ENCODE results near the gene TMEM184C.

Gene TMEM184C

DNA sequence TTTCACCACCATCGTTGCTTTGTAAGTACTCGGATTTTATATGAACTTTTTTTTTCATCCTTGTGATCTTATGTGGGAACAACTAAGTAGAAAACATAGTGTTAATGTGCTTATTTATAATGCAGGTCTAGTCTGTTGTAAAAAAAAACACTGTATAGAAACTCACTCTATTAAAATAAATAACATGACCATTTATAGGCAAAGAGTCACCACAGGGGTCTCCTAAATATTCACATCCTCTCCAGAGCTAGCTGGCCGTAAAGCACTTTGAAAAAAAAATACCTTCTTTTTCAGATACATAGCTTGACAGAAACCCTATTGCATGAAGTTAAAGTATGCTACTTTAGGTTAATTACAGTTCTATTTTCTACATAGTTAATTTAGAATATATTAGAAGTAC lies 11.2 kb downstream of the TMEM184C start:
- Histone ChIP-seq H3K27ac (ENCODE audit: low read length) (no peak overlapping the region), H3K36me3 (replicated peaks; ENCODE audit: insufficient read depth, low read length) (no peaks in the 10 kb centered on the region; the same call in 1 of the 2 replicates), H4K20me1 (ENCODE audit: insufficient read depth, low read length) (no peaks in the 10 kb centered on the region), H3K27me3 (replicated peaks; ENCODE audit: insufficient read depth, low read length) (no peaks in the 10 kb centered on the region), H3K4me3 (ENCODE audit: low read length) (no peak overlapping the region), H2AFZ (ENCODE audit: low read length) (no peak overlapping the region), H3K4me2 (ENCODE audit: low read depth, low read length) (no peak overlapping the region), H3K9me2 (replicated peaks; ENCODE audit: insufficient read depth, low read length) (no peaks in the 10 kb centered on the region), H3F3A (ENCODE audit: insufficient read depth, low read length) (no peaks in the 10 kb centered on the region; the same call in 1 of the 2 replicates), H3K9me3 (replicated peaks; ENCODE audit: insufficient read depth, low read length) (no peaks in the 10 kb centered on the region), H3K79me2 (ENCODE audit: low read length) (no peaks in the 10 kb centered on the region), H3K4me1 (ENCODE audit: low read length) (no peaks in the 10 kb centered on the region), H3K9ac (ENCODE audit: low read length) (no peak overlapping the region)
- DNase-seq, result no peak
- TF ChIP-seq EZH2 (optimal IDR thresholded peaks at IDR 0.05; ENCODE audit: low read depth, low read length), result no peak
- TF ChIP-seq, protein P1, sequence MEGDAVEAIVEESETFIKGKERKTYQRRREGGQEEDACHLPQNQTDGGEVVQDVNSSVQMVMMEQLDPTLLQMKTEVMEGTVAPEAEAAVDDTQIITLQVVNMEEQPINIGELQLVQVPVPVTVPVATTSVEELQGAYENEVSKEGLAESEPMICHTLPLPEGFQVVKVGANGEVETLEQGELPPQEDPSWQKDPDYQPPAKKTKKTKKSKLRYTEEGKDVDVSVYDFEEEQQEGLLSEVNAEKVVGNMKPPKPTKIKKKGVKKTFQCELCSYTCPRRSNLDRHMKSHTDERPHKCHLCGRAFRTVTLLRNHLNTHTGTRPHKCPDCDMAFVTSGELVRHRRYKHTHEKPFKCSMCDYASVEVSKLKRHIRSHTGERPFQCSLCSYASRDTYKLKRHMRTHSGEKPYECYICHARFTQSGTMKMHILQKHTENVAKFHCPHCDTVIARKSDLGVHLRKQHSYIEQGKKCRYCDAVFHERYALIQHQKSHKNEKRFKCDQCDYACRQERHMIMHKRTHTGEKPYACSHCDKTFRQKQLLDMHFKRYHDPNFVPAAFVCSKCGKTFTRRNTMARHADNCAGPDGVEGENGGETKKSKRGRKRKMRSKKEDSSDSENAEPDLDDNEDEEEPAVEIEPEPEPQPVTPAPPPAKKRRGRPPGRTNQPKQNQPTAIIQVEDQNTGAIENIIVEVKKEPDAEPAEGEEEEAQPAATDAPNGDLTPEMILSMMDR (IDR thresholded peaks at IDR 0.05; ENCODE audit: low read length), result no peak
- no peak for TF ChIP-seq EZH2phosphoT487 (IDR thresholded peaks at IDR 0.05; ENCODE audit: low read length)

DNA sequence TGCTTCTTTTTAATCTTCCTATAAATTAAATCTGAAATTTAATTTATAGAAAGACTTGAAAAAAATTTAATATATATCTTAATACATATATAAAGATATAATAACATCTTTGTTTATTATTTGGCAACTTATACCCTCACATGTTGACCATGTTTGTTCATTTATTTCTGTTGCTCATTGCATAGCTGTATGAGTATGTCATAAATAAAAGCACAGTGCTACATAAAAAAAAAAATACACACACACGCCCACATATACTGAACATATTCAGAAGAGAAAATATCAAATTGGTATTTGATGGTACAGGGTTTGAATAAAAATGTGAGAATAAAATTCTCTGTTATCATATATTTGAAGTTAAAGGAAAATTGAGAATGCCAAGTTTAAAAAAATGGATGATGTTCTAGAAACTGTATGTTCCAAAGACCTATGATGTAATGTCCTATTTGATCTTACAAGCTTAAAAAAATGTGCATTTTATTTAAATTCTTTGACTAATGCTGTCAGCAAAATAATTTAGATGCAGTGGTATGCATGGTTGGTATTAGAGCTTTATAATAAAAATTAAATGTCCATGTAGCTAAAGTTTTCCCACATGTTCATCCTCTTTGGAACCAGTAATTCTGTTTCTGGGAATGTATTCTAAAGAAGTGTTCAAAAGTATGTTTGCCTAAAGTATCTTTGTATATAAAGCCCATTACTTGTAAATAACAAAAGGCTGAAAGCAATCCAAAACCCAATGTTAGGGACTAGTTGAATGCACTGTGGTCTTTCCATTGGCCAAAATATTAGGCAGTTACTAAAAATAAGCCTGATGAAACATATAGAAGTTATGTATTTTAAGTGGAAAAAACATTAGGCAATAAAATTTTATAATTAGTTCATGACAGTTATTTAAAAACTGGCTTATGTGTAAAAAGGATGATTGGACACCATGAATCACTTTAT lies 12.9 kb downstream of the TMEM184C start:
- H3K27ac ChIP-seq (ENCODE audit: low read length), result no peak overlapping the region
- no peaks in the 10 kb centered on the region for H3K79me2 ChIP-seq (ENCODE audit: low read length)
- no peaks in the 10 kb centered on the region for H3K9me2 ChIP-seq (replicated peaks; ENCODE audit: insufficient read depth, low read length)
- H3K4me1 ChIP-seq (ENCODE audit: low read length), result no peaks in the 10 kb centered on the region
- no peak overlapping the region for H2AFZ ChIP-seq (ENCODE audit: low read length)
- H3K9me3 ChIP-seq (replicated peaks; ENCODE audit: insufficient read depth, low read length), result no peaks in the 10 kb centered on the region
- H3K36me3 ChIP-seq (replicated peaks; ENCODE audit: insufficient read depth, low read length), result peaks cover 3% of the 10 kb centered on the region; the same call in 1 of the 2 replicates
- DNase-seq, result no peak
- no peaks in the 10 kb centered on the region; the same call in 1 of the 2 replicates for H3F3A ChIP-seq (ENCODE audit: insufficient read depth, low read length)
- no peaks in the 10 kb centered on the region for H3K27me3 ChIP-seq (replicated peaks; ENCODE audit: insufficient read depth, low read length)
- H3K4me3 ChIP-seq (ENCODE audit: low read length), result no peak overlapping the region
- TF ChIP-seq, protein P1 (IDR thresholded peaks at IDR 0.05; ENCODE audit: low read length), result no peak
- H4K20me1 ChIP-seq (ENCODE audit: insufficient read depth, low read length), result no peaks in the 10 kb centered on the region
- no peak overlapping the region for H3K9ac ChIP-seq (ENCODE audit: low read length)
- no peak overlapping the region for H3K4me2 ChIP-seq (ENCODE audit: low read depth, low read length)

GRCh38 chr4:147633113-147633512 lies 15.9 kb downstream of the TMEM184C start:
- H3K4me2 ChIP-seq (ENCODE audit: low read depth, low read length), result no peak overlapping the region

More at GRCh38 chr4:147633113-147633512, 15.9 kb downstream of the TMEM184C start:
- no peak overlapping the region for H3K27ac ChIP-seq (ENCODE audit: low read length)
- no peak for DNase-seq
- no peaks in the 10 kb centered on the region for H3K27me3 ChIP-seq (replicated peaks; ENCODE audit: insufficient read depth, low read length)
- H3K9me2 ChIP-seq (replicated peaks; ENCODE audit: insufficient read depth, low read length), result no peaks in the 10 kb centered on the region
- peaks cover 7% of the 10 kb centered on the region; the same call in 1 of the 2 replicates for H3K36me3 ChIP-seq (replicated peaks; ENCODE audit: insufficient read depth, low read length)
- no peaks in the 10 kb centered on the region for H4K20me1 ChIP-seq (ENCODE audit: insufficient read depth, low read length)
- H3F3A ChIP-seq (ENCODE audit: insufficient read depth, low read length), result no peaks in the 10 kb centered on the region; the same call in 1 of the 2 replicates
- no peaks in the 10 kb centered on the region for H3K79me2 ChIP-seq (ENCODE audit: low read length)
- H3K4me1 ChIP-seq (ENCODE audit: low read length), result no peaks in the 10 kb centered on the region
- no peak overlapping the region for H2AFZ ChIP-seq (ENCODE audit: low read length)
- TF ChIP-seq EZH2 (optimal IDR thresholded peaks at IDR 0.05; ENCODE audit: low read depth, low read length) (no peak), EZH2phosphoT487 (IDR thresholded peaks at IDR 0.05; ENCODE audit: low read length) (no peak)
- TF ChIP-seq, protein P1 (IDR thresholded peaks at IDR 0.05; ENCODE audit: low read length), result no peak
- no peak overlapping the region for H3K9ac ChIP-seq (ENCODE audit: low read length)
- H3K4me3 ChIP-seq (ENCODE audit: low read length), result no peak overlapping the region
- H3K9me3 ChIP-seq (replicated peaks; ENCODE audit: insufficient read depth, low read length), result no peaks in the 10 kb centered on the region
